Ovary (tissue), 9 donors: ENCODE data around the gene RCE1. TPM values are rescaled to one million over a fixed set of nuclear protein-coding genes. Genes with fewer than 3 reads are reported as not detected.
"Not testable (repeated sequence)": the region's sequence is repeated elsewhere in the genome, so short reads cannot be mapped to it uniquely, and the experiment has no call there.

ENCODE experiments used
- DNase-seq, 5 donors: peaks; one replicate each; pipeline ENCODE4 v3.0.0-alpha.2; 2019 to 2020
- H3K27ac ChIP-seq, 2 donors: fragments of 200-600 bp; one replicate each; pipeline versions ENCODE4 v1.5.1 to v1.8.0; 2019 to 2022
- H3K27me3 ChIP-seq: fragments of 200-600 bp; one replicate; pipeline ENCODE4 v1.8.0; 2022
- H3K36me3 ChIP-seq: fragments of 200-600 bp; sonication (generic); one replicate; pipeline ENCODE4 v1.5.1; 2019
- H3K4me1 ChIP-seq: one replicate; pipeline ENCODE4 v1.8.1; 2013; ENCODE audit warnings: mild to moderate bottlenecking, moderate library complexity; ENCODE audit not compliant: insufficient read depth
- H3K4me3 ChIP-seq: fragments of 200-600 bp; sonication (generic); one replicate; pipeline ENCODE4 v1.5.1; 2017
- H3K9me3 ChIP-seq, 2 donors: fragments of 200-600 bp in 1 of 2; sonication (generic) in 1 of 2; one replicate each; pipeline versions ENCODE4 v1.5.1 to v1.8.1; 2013 to 2019; ENCODE audit warnings: mild to moderate bottlenecking in 1 of 2, moderate library complexity in 1 of 2
- CTCF ChIP-seq, 3 donors: fragments of 450-650 bp in 2 of 3; fragments of 200-600 bp in 1 of 3; IDR thresholded peaks; one replicate each; pipeline versions ENCODE4 v1.5.1 to v1.8.0; 2016 to 2022; ENCODE audit warnings: antibody characterized with exemption in 3 of 3, mild to moderate bottlenecking in 1 of 3
- EP300 ChIP-seq: sonication (generic); formaldehyde crosslinking; IDR thresholded peaks from one replicate; pipeline ENCODE4 v1.6.1; 2017; ENCODE audit warnings: antibody characterized with exemption
- POLR2A ChIP-seq: fragments of 450-650 bp; IDR thresholded peaks from one replicate; pipeline ENCODE4 v1.6.1; 2017; ENCODE audit warnings: antibody characterized with exemption, mild to moderate bottlenecking, moderate library complexity
- WGBS, 3 donors: extraction: QIAGEN DNeasy Blood & Tissue Kit in 1 of 3; methylation state at CpG; one replicate each; pipeline versions ENCODE4 v1.1.5 to v1.1.7; 2013 to 2017; 5-methylcytosine and 5-hydroxymethylcytosine counted together
- intact Hi-C, 4 donors: fragments of 100-400 bp; cut with DNase I; formaldehyde crosslinking; loops; one replicate each; pipeline versions ENCODE4 v1.11.0 to v1.15.1; 2022 to 2023
- polyA plus RNA-seq, 2 donors: library from polyadenylated mRNA; stranded (reverse); fragments of 200-250 nt in 1 of 2; fragments of 350-450 nt in 1 of 2; fragmentation: Illumina TruSeq in 1 of 2; extraction: RNeasy Lipid Tissue Mini Kit (QIAGEN cat#74804) in 1 of 2; gene quantifications; one replicate each; pipeline ENCODE4 v1.2.3, GENCODE V29; 2013 to 2014
- total RNA-seq, 7 donors: library from RNA; depleted of rRNA in 2 of 7; stranded (reverse); fragments of >200 nt in 2 of 7; fragmentation: NEBNext Ultra II Directional in 3 of 7; extraction: Animal tissue kit (Norgen Biotek cat#: 25700) in 3 of 7; gene quantifications; one replicate each; pipeline versions ENCODE4 v1.1.0 to v1.2.4, GENCODE V29; 2016 to 2023
- donor health status: DM: no; HTN: no; CAD: no; lungs with moderate emphysema.
- donor health status: DM: no; HTN: no; CAD: no.
- donor health status: Bipolar disorder and iron deficiency.
- donor health status: DM: yes; HTN: yes; CAD: no.
- donor health status: DM: no; HTN: no; CAD: no.
- donor health status: DM: yes; HTN: yes; CAD: no.

Gene RCE1
- total and polyA plus RNA-seq, 9 donors, result 7.0 to 31.1 (median 17.2) TPM

- TF ChIP-seq CTCF (IDR thresholded peaks at IDR 0.05) (no peak), EP300 (no peak), POLR2A (no peak)
- intact Hi-C loops, result no loop called here
Measured at GRCh38 chr11:66820381-66820780, 22.9 kb upstream of the RCE1 start.

GRCh38 chr11:66820901-66821300 is 22.3 kb upstream of the RCE1 start:
- 50 to 67% (median 67%) methylated on average over 3 of the region's 3 CpGs for WGBS, 3 donors
- Histone ChIP-seq H3K36me3 (no peaks in the 10 kb centered on the region), H3K9me3 (no peaks in the 10 kb centered on the region), H3K27me3 (no peaks in the 10 kb centered on the region), H3K4me1 (no peaks in the 10 kb centered on the region), H3K27ac (no peak overlapping the region), H3K4me3 (no peak overlapping the region)
- DNase-seq, result no peak
- TF ChIP-seq POLR2A, result no peak
- intact Hi-C loops, result no loop called here

More at GRCh38 chr11:66820381-66820780, 22.9 kb upstream of the RCE1 start:
- Histone ChIP-seq H3K9me3 (no peaks in the 10 kb centered on the region), H3K4me3 (no peak overlapping the region), H3K4me1 (no peaks in the 10 kb centered on the region), H3K27ac (no peak overlapping the region), H3K27me3 (no peaks in the 10 kb centered on the region), H3K36me3 (no peaks in the 10 kb centered on the region)
- 82 to 83% (median 83%) methylated on average over 3 of the region's 3 CpGs for WGBS, 3 donors
- no peak for DNase-seq

GRCh38 chr11:66823700-66824099 is 19.5 kb upstream of the RCE1 start:
- Histone ChIP-seq H3K4me1 (no peaks in the 10 kb centered on the region), H3K27me3 (no peaks in the 10 kb centered on the region), H3K27ac (no peak overlapping the region), H3K9me3 (no peaks in the 10 kb centered on the region), H3K4me3 (no peak overlapping the region), H3K36me3 (no peaks in the 10 kb centered on the region)
- DNase-seq, result no peak
- WGBS, 3 donors, result 95 to 98% (median 98%) methylated on average over 4 of the region's 4 CpGs
- TF ChIP-seq POLR2A (no peak), CTCF (IDR thresholded peaks at IDR 0.05) (no peak), EP300 (no peak)
- intact Hi-C loops, result no loop called here

GRCh38 chr11:66824573-66824972 is 18.7 kb upstream of the RCE1 start:
- H3K27me3 ChIP-seq, DNase-seq, H3K9me3 ChIP-seq, H3K4me1 ChIP-seq, H3K4me3 ChIP-seq, H3K27ac ChIP-seq, H3K36me3 ChIP-seq, intact Hi-C loops: not testable (repeated sequence)
- WGBS, 3 donors, result 95 to 97% (median 97%) methylated on average over 3 to 4 of the region's 4 CpGs

GRCh38 chr11:66834539-66834845 is 8.7 kb upstream of the RCE1 start:
- H3K27me3 ChIP-seq, result no peaks in the 10 kb centered on the region
- H3K36me3 ChIP-seq, result no peaks in the 10 kb centered on the region
- no peak for DNase-seq
- 45 to 58% (median 51%) methylated on average over 4 of the region's 4 CpGs for WGBS, 3 donors
- intact Hi-C loops, result loop anchor here in 2 of 4 donors (5.0 kb wide), 2 partner anchors 137 to 142 kb away; no protein-coding TSS in a partner anchor
- H3K27ac ChIP-seq, result no peak overlapping the region
- no peak for TF ChIP-seq EP300
- TF ChIP-seq POLR2A, result no peak
- TF ChIP-seq CTCF (IDR thresholded peaks at IDR 0.05), result no peak
- H3K4me3 ChIP-seq, result no peak overlapping the region
- H3K9me3 ChIP-seq, result no peaks in the 10 kb centered on the region
- no peaks in the 10 kb centered on the region for H3K4me1 ChIP-seq

- Histone ChIP-seq H3K27me3 (no peaks in the 10 kb centered on the region), H3K4me3 (no peak overlapping the region), H3K4me1 (no peaks in the 10 kb centered on the region), H3K9me3 (no peaks in the 10 kb centered on the region), H3K36me3 (no peaks in the 10 kb centered on the region), H3K27ac (no peak overlapping the region)
- intact Hi-C loops, result loop anchor here in 2 of 4 donors (5.0 kb wide), 2 partner anchors 138 to 143 kb away; no protein-coding TSS in a partner anchor
- no peak for TF ChIP-seq POLR2A
- no peak for TF ChIP-seq CTCF (IDR thresholded peaks at IDR 0.05)
- no peak for TF ChIP-seq EP300
- DNase-seq, result no peak
- 75 to 83% (median 78%) methylated on average over 5 of the region's 5 CpGs for WGBS, 3 donors
Measured at GRCh38 chr11:66834943-66835342, 8.3 kb upstream of the RCE1 start.
